CD4-positive, alpha-beta T cell treated with Interleukin-1 beta for 1 hour (primary cell): Measurements from ENCODE around the gene SSX5.
"Not testable (repeated sequence)": the region's sequence is repeated elsewhere in the genome, so short reads cannot be mapped to it uniquely, and the experiment has no call there.

Experiments used
- DNase-seq, 2 donors: peaks; one replicate each; pipeline ENCODE4 v3.0.0-alpha.2; 2020 to 2022

SSX5 gene, protein sequence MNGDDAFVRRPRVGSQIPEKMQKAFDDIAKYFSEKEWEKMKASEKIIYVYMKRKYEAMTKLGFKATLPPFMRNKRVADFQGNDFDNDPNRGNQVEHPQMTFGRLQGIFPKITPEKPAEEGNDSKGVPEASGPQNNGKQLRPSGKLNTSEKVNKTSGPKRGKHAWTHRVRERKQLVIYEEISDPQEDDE

DNA sequence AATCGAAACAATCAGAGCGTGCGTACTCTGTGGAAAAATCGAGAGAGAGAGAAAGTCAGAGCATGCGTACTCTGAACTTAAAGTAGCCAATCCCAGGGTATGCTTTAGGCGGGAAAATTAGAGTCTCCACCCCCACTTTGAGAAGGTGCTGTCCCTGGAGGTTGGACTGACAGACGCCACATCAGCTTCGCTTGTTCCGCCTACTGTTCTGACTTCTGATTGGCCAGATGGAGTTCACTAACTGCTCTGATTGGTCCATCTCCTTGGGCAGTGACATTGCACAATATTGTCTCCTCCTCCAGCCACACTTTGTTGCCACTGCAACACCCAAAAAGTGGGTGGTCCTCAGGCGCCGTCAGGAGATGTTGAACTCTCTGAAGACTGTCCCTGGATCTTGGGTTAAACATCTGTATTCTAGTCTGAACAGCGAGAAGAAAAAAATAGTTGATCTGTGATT is at the start of gene SSX5:
SSX5 (minus strand) TSS at position 51 of the 457 bp plus-strand sequence. CDS start 1,437 bp downstream, outside the sequence.
- no peak for DNase-seq

GRCh38 chrX:48224196-48224595 is 27.6 kb upstream of the SSX5 start:
- DNase-seq, result not testable (repeated sequence)

DNA sequence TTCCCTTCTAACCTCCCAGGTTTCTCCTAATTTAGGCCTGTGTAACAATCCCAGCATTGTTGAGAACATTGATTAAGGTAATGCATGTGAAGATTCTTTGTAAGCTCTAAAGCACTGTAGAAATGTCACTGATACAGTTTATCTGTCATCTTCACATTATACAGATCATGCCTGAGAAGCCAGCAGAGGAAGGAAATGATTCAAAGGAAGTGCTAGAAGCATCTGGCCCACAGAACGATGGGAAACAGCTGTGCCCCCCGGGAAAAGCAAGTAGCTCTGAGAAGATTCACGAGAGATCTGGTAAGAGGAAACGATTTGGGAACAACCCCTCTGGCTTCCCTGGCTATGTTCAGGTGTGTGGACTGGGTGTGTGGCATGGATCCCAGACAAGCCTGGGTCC is 17.7 kb upstream of the SSX5 start:
- DNase-seq, result not testable (repeated sequence)

- not testable (repeated sequence) for DNase-seq
These were observed 6.6 kb downstream of the SSX5 start for GRCh38 chrX:48190024-48190423.

DNA sequence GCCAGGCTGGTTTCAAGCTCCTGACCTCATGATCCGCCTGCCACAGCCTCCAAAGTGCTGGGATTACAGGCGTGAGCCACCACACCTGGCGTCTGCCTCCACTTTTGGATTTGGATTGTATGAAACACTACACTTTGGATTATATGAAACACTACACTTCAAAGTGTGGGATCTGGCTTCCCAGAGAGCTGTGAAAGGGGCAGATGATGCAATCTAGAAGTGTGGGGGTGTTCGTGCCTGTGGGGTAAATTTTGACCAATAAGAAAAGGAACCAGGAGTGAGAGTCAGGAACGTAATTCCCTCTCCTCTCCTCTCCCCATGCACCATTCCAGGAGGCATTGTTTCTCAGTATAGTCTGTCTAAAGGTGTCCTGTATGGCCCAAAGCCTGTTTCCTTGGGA is 14.7 kb downstream of the SSX5 start:
- not testable (repeated sequence) for DNase-seq

DNA sequence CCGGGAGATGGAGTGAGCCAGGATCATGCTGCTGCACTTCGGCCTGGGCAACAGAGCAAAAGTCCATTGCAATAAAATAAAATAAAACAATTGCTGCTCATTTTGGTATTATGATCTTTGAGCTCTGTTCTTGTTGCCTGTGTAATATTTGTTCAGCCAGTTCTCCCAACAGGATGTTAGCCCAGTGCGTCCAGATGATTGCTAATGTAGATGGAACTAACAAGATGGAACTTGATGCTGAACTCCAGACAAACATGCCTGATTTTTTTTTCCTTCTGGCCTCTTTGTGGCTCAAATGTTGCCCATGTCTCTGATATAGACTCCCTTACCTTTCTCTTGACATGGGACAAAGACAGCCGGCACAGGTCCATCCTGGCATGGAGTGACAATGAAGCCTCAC is 15.8 kb downstream of the SSX5 start:
- no peak for DNase-seq

DNA sequence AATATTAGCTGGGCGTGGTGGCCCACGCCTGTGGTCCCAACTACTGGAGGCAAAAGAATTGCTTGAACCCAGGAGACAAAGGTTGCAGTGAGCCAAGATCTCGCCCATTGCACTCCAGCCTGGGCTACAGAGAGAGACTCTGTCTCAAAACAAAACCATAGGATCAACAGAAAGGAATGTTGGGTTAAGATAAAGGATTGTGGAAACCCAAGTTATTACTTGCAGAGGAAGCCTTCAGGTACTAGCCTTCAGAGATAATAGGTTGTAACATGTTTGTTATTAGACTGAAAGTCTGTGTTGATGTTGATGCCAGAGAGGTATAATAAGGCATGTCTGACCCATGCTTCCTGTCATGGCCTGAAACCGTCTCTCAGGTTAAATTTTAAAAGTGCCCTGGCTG is 16.9 kb downstream of the SSX5 start:
- no peak for DNase-seq

DNA sequence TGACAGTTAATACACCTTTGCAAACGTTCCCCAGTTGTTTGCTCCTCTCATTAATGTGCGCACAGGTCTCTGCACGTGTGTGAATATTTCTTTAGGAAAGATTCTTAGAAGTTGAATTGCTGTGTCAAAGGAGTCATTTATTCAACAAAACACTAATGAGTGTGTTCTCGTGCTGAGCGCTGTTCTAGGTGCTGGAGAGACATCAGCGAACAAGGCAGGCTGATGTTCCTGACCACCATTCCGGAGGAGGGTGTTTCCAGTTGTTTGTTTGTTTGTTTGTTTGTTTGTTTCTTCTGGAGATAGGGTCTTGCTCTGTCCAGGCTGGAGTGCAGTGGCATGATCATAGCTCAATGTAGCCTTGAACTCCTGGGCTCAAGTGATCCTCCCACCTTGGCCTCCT is 30.3 kb downstream of the SSX5 start:
- DNase-seq, result not testable (repeated sequence)

- no peak for DNase-seq
These were observed 31.4 kb downstream of the SSX5 start for GRCh38 chrX:48165241-48165640.

DNA sequence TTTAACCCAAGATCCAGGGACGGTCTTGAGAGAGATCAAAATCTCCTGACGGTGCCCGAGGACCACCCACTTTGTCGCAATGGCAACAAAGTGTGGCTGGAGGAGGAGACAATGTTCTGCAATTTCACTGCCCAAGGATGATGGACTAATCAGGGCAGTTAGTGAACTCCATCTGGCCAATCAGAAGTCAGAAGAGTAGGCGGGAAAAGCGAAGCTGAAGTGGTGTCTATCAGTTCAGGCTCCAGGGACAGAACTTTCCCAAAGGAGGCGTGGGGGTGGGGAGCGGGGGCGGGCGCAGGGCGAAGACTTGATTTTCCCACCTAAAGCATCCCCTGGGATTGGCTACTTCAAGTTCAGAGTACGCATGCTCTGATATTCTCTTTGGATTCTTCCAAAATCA is 40.6 kb downstream of the SSX5 start:
- no peak for DNase-seq

GRCh38 chrX:48154796-48155195 is 41.8 kb downstream of the SSX5 start:
- no peak for DNase-seq

GRCh38 chrX:48153769-48154168 is 42.8 kb downstream of the SSX5 start:
- DNase-seq, result no peak

DNA sequence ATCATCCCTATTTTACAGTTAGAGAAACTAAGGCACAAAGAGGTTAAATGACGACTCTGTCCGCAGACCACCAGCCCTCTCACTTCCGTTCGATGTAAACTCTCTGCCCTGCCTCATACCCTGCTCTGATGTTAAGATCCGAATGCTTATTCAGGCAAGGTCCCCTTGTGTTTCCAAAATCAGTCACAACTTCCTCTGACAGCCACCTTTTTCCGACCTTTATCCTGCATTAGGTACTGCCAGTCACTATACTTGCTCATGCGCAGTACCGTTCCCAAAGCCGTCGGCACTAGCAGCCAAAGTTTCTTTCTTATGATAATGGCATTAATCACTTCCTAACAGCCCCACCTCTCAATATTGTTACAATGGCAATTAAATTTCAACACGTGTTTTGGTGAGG is 53.9 kb downstream of the SSX5 start:
- DNase-seq, result peak in 1 of 2 donors; percentile 0

GRCh38 chrX:48141810-48142508 is 54.6 kb downstream of the SSX5 start:
- DNase-seq, result not testable (repeated sequence)

DNA sequence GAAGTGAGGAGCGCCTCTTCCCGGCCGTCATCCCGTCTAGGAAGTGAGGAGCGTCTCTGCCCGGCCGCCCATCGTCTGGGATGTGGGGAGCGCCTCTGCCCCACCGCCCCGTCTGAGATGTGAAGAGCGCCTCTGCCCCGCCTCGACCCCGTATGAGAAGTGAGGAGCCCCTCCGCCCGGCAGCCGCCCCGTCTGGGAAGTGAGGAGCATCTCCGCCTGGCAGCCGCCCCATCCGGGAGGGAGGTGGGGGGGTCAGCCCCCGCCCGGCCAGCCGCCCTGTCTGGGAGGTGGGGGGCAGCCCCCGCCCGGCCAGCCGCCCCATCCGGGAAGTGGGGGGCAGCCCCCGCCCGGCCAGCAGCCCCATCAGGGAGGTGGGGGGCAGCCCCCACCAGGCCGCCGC is 57.5 kb downstream of the SSX5 start:
- not testable (repeated sequence) for DNase-seq
